Testis (tissue), 3 donors: ENCODE data around the gene MYBPC2. TPM values are rescaled to one million over a fixed set of nuclear protein-coding genes. Genes with fewer than 3 reads are reported as not detected.
A peak's percentile ranks its signal among the peaks of the same experiment; 100 is the strongest.

Experiments used
- DNase-seq: peaks from one replicate; pipeline ENCODE4 v3.0.0-alpha.2; 2019
- H3K27ac ChIP-seq, 2 donors: fragments of 200-600 bp; sonication (generic); one replicate each; pipeline ENCODE4 v1.5.1; 2019
- H3K27me3 ChIP-seq: fragments of 200-600 bp; sonication (generic); one replicate; pipeline ENCODE4 v1.5.1; 2019
- H3K36me3 ChIP-seq: fragments of 200-600 bp; sonication (generic); one replicate; pipeline ENCODE4 v1.5.1; 2017; ENCODE audit warnings: low read depth; ENCODE audit errors: missing control alignments
- H3K4me1 ChIP-seq: fragments of 200-600 bp; sonication (generic); one replicate; pipeline ENCODE4 v1.5.1; 2019
- H3K4me3 ChIP-seq, 2 donors: fragments of 200-600 bp; sonication (generic); one replicate each; pipeline ENCODE4 v1.5.1; 2017 to 2019
- H3K9me3 ChIP-seq: fragments of 200-600 bp; sonication (generic); one replicate; pipeline ENCODE4 v1.5.1; 2017
- POLR2A ChIP-seq: fragments of 450-650 bp; IDR thresholded peaks from one replicate; pipeline ENCODE4 v1.6.1; 2017; ENCODE audit warnings: antibody characterized with exemption, mild to moderate bottlenecking, moderate library complexity
- WGBS, 2 donors: methylation state at CpG; one replicate each; pipeline ENCODE4 v1.1.5; 2018; 5-methylcytosine and 5-hydroxymethylcytosine counted together
- intact Hi-C: fragments of 100-400 bp; cut with DNase I; formaldehyde crosslinking; loops from one replicate; pipeline ENCODE4 v1.15.1; 2023; ENCODE audit warnings: low total_unique reads
- polyA plus RNA-seq: library from polyadenylated mRNA; stranded (reverse); fragments of 350-450 nt; fragmentation: Illumina TruSeq; extraction: RNeasy Lipid Tissue Mini Kit (QIAGEN cat#74804); gene quantifications from one replicate; pipeline ENCODE4 v1.2.3, GENCODE V29; 2014; ENCODE audit warnings: low read depth, low replicate concordance; ENCODE audit not compliant: insufficient read depth
- total RNA-seq, 2 donors: library from RNA; depleted of rRNA; stranded (reverse); fragments of >200 nt; gene quantifications; one replicate each; pipeline ENCODE4 v1.2.3, GENCODE V29; 2016
- TF ChIP-seq, protein P1 (sequence below), 3 experiments: fragments of 450-650 bp in 2 of 3; fragments of 200-600 bp in 1 of 3; sonication (generic) in 1 of 3; IDR thresholded peaks; one replicate each; pipeline ENCODE4 v1.5.1; 2016 to 2019; ENCODE audit warnings: antibody characterized with exemption in 3 of 3, mild to moderate bottlenecking in 2 of 3, moderate library complexity in 1 of 3

MYBPC2 gene
- total and polyA plus RNA-seq, 3 donors from 2014 or later, result 0.31 to 3.2 (median 0.63) TPM

DNA sequence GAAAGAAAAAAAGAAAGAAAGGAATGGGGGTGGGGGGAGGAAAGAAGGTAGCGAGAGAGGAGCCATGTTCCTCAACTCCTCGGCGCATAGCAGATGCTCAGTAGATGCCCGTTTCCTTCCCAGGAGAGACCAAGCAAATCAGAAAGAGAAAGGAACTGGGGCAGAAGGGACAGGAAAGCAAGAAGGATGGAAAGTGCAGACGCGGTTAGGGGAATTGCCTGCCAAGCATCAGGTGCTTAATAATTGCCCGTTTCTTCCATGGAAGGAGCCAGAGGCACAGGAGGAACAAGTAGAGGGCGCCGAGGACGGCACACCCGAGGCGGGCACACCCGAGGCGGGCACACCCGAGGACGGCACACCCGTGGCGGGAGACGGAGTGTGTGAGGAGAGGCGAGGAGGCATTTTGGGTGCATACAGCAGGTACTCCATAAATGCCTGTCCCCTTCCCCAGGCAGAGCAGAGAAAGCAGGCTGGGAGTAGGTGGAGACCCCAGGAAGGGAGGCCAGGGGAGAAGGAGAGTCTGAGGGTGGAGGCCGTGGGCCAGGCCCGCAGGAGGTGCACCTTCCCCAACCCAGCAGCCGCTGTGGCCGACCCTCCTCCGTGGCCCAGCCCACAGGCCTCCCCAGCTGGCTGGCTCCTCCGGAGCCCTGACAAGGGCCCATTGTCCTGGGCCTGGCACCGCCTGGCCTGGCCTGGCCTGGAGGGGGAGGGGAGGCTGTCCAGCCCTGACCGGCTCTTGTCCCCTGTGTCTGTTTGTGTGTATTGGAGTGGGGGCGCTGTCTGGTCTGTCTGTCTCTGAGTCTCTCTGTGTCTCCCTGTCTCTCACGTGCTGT, 63.7 kb downstream of the MYBPC2 start:
- H3K9me3 ChIP-seq, result no peaks in the 10 kb centered on the region
- 73 to 76% methylated on average over 27 to 30 of the region's 30 CpGs for WGBS, 2 donors
- no peak overlapping the region for H3K27ac ChIP-seq
- H3K4me1 ChIP-seq, result peaks cover 3% of the 10 kb centered on the region
- no peaks in the 10 kb centered on the region for H3K36me3 ChIP-seq
- no peak for TF ChIP-seq POLR2A
- TF ChIP-seq, protein P1, sequence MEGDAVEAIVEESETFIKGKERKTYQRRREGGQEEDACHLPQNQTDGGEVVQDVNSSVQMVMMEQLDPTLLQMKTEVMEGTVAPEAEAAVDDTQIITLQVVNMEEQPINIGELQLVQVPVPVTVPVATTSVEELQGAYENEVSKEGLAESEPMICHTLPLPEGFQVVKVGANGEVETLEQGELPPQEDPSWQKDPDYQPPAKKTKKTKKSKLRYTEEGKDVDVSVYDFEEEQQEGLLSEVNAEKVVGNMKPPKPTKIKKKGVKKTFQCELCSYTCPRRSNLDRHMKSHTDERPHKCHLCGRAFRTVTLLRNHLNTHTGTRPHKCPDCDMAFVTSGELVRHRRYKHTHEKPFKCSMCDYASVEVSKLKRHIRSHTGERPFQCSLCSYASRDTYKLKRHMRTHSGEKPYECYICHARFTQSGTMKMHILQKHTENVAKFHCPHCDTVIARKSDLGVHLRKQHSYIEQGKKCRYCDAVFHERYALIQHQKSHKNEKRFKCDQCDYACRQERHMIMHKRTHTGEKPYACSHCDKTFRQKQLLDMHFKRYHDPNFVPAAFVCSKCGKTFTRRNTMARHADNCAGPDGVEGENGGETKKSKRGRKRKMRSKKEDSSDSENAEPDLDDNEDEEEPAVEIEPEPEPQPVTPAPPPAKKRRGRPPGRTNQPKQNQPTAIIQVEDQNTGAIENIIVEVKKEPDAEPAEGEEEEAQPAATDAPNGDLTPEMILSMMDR (IDR thresholded peaks at IDR 0.05), result no peak
- H3K4me3 ChIP-seq, result no peak overlapping the region
- DNase-seq, result peak; percentile 86
- no peaks in the 10 kb centered on the region for H3K27me3 ChIP-seq
- intact Hi-C loops, result no loop called here

DNA sequence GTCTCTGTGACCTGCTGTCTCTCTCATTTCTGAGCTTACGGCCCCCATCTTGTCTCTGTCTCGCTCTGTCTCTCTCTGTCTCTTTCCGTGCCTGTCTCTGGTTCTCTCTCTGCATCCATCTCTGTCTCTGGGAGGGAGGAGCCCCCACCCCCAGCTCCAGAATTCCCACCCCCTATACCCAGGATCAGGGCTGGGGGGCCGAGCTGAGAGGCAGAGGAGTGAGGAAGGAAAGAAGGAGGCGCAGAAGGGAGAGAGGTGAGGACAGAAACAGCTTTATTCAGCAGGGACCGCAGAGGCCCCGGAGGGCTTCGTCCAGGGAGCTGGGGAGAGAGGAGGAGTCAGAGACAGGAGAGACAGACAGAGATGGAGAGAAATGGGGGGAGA, 64.3 kb downstream of the MYBPC2 start:
- TF ChIP-seq, protein P1 (IDR thresholded peaks at IDR 0.05), result no peak
- no peak for TF ChIP-seq POLR2A
- Histone ChIP-seq H3K9me3 (no peaks in the 10 kb centered on the region), H3K27ac (no peak overlapping the region), H3K4me3 (no peak overlapping the region), H3K27me3 (no peaks in the 10 kb centered on the region), H3K4me1 (peaks cover 3% of the 10 kb centered on the region), H3K36me3 (no peaks in the 10 kb centered on the region)
- intact Hi-C loops, result no loop called here
- DNase-seq, result no peak
- 69 to 71% methylated on average over 8 of the region's 8 CpGs for WGBS, 2 donors

DNA sequence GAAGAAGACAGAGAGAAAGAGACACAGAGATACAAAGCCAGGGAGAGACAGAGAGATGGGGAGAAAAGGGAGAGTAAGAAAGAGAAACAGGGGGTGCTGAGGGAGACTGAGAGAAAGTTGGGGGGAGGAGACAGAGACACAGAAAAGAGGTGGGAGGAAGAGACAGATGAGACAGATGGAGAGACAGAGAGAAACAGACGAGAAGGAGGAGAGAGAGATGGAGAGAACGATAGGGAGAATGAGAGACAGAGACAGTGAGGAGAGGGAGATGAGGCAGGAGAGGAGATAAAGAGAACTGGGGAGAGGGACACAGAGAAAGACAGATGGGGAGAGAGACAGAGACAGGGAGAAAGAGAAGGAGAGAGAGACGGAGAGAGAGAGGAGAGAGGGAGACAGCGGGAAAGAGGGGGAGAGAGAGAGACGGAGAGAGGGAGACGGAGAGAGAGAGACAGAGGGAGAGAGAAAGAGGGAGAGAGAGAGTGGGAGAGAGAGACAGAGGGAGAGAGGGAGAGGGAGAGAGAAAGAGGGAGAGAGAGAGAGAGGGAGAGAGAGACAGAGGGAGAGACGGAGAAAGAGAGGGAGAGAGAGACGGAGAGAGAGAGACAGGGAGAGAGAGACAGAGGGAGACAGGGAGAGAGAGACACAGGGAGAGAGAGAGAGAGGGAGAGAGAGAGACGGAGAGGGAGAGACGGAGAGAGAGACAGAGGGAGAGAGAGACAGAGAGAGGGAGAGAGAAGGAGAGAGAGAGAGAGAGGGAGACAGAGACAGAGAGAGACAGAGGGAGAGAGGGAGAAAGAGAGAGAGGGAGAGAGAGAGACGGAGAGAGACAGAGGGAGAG, 65.7 kb downstream of the MYBPC2 start:
- whole genome bisulfite sequencing, 2 donors, result 82% methylated on average over 11 of the region's 11 CpGs
- TF ChIP-seq, protein P1 (IDR thresholded peaks at IDR 0.05), result no peak
- TF ChIP-seq POLR2A, result no peak
- H3K27me3 ChIP-seq, result no peaks in the 10 kb centered on the region
- H3K27ac ChIP-seq, result no peak overlapping the region
- no peak overlapping the region for H3K4me3 ChIP-seq
- H3K4me1 ChIP-seq, result peaks cover 3% of the 10 kb centered on the region
- intact Hi-C loops, result no loop called here
- DNase-seq, result no peak
- no peaks in the 10 kb centered on the region for H3K9me3 ChIP-seq
- H3K36me3 ChIP-seq, result no peaks in the 10 kb centered on the region

DNA sequence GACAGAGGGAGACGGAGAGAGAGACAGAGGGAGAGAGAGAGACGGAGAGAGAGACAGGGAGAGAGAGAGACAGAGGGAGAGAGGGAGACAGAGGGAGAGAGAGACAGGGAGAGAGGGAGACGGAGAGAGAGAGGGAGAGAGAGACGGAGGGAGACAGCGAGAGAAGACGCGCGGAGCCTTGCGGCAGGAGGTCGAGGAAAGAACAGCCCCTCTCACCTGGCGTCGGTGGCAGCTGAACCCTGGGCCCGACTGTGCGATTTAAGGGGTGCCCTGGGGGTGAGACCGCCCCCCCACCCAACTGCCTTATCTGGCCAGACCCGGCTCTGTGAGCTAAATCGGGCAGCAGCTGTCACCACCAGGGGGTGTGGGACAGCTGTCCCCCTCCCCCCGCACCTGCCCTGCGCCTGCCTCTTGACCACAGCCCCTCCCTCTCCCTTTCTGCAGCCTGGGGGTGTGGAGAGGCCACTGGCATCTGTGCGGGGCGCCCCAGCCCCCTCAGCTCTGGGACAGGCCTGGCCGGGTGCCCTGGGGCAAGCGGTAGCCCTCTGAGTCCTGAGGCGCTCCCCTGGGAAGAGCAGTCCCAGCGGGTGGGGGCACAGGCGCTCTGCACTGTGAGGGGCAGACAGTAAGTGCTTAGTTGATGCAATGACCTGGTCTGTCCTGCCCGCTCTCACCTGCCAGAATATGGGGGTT, 67.5 kb downstream of the MYBPC2 start:
- Histone ChIP-seq H3K9me3 (no peaks in the 10 kb centered on the region), H3K4me1 (peaks cover 3% of the 10 kb centered on the region), H3K4me3 (no peak overlapping the region), H3K36me3 (no peaks in the 10 kb centered on the region), H3K27me3 (no peaks in the 10 kb centered on the region), H3K27ac (no peak overlapping the region)
- TF ChIP-seq, protein P1 (IDR thresholded peaks at IDR 0.05), result no peak
- no peak for TF ChIP-seq POLR2A
- no peak for DNase-seq
- intact Hi-C loops, result no loop called here
- WGBS, 2 donors, result 59 to 75% methylated on average over 18 to 27 of the region's 27 CpGs
